Ishikawa (cell line): ENCODE measurements around the gene NTN1.

ENCODE experiments used
- CREB1 ChIP-seq: IDR thresholded peaks from 2 replicates; pipeline ENCODE4 v1.6.1; 2012; ENCODE audit warnings: low read depth
- EP300 ChIP-seq: IDR thresholded peaks from 2 replicates; pipeline ENCODE4 v1.6.1; 2012; ENCODE audit warnings: borderline replicate concordance

GRCh38 chr17:9054126-9054975 lies 33.0 kb downstream of the NTN1 start:
- TF ChIP-seq EP300 (no peak), CREB1 (no peak)
